DOHH2 (cell line): ENCODE results near the gene ACADSB.

Experiments
- H3F3A ChIP-seq: fragments of 200-600 bp; sonication (generic), shearing (Covaris generic); 2 replicates; pipeline ENCODE4 v1.6.0; 2016; ENCODE audit warnings: antibody characterized with exemption, mild to moderate bottlenecking; ENCODE audit not compliant: control insufficient read depth, insufficient read depth
- H3K27ac ChIP-seq: fragments of 200-600 bp; sonication (generic); 2 replicates; pipeline ENCODE4 v1.5.1; 2014; ENCODE audit warnings: low read depth, mild to moderate bottlenecking, low read length, moderate library complexity
- H3K27me3 ChIP-seq: fragments of 200-600 bp; sonication (generic); 2 replicates; pipeline ENCODE4 v1.6.1; 2014; ENCODE audit warnings: mild to moderate bottlenecking, low read length, mixed read lengths; ENCODE audit not compliant: control insufficient read depth
- H3K36me3 ChIP-seq: fragments of 200-600 bp; sonication (generic); 2 replicates; pipeline ENCODE4 v1.6.1; 2014; ENCODE audit warnings: mild to moderate bottlenecking, low read length, moderate library complexity, mixed read lengths; ENCODE audit not compliant: control insufficient read depth
- H3K4me1 ChIP-seq: fragments of 200-600 bp; sonication (generic); 2 replicates; pipeline ENCODE4 v1.6.1; 2014; ENCODE audit warnings: mild to moderate bottlenecking, low read length, mixed read lengths; ENCODE audit not compliant: control insufficient read depth
- H3K4me2 ChIP-seq: fragments of 200-600 bp; sonication (generic); 2 replicates; pipeline ENCODE4 v1.6.0; 2014; ENCODE audit warnings: mild to moderate bottlenecking, low read length, moderate library complexity
- H3K4me3 ChIP-seq: fragments of 200-600 bp; sonication (generic); 2 replicates; pipeline ENCODE4 v1.5.1; 2014; ENCODE audit warnings: mild to moderate bottlenecking, low read length, mixed read lengths
- H3K79me2 ChIP-seq: fragments of 200-600 bp; sonication (generic); 2 replicates; pipeline ENCODE4 v1.6.1; 2014; ENCODE audit warnings: mild to moderate bottlenecking, low read length, mixed read lengths; ENCODE audit not compliant: control insufficient read depth
- H3K9me2 ChIP-seq: fragments of 200-600 bp; sonication (generic); replicated peaks from 2 replicates; pipeline ENCODE4 v1.6.1; 2014; ENCODE audit warnings: mild to moderate bottlenecking, low read length, mixed read lengths; ENCODE audit not compliant: control insufficient read depth
- H3K9me3 ChIP-seq: fragments of 200-600 bp; sonication (generic); 2 replicates; pipeline ENCODE4 v1.6.1; 2014; ENCODE audit warnings: antibody characterized with exemption, low read length, mixed read lengths; ENCODE audit not compliant: control insufficient read depth, insufficient read depth
- H4K20me1 ChIP-seq: fragments of 200-600 bp; sonication (generic); 2 replicates; pipeline ENCODE4 v1.6.0; 2014; ENCODE audit warnings: low read depth, mild to moderate bottlenecking, antibody characterized with exemption, low read length, moderate library complexity; ENCODE audit not compliant: control insufficient read depth, insufficient read depth
- CTCF ChIP-seq: fragments of 200-600 bp; sonication (generic); IDR thresholded peaks from one replicate; pipeline ENCODE4 v1.5.1; 2014; ENCODE audit warnings: antibody characterized with exemption, mild to moderate bottlenecking, low read depth, low read length; ENCODE audit not compliant: poor library complexity, severe bottlenecking
- EZH2phosphoT487 ChIP-seq: fragments of 200-600 bp; sonication (generic); IDR thresholded peaks from 2 replicates; pipeline ENCODE4 v1.6.1; 2017; ENCODE audit warnings: borderline replicate concordance, mild to moderate bottlenecking, antibody characterized with exemption, low read length, moderate library complexity, mixed read lengths

ACADSB gene

GRCh38 chr10:123081896-123082295 lies 73.1 kb downstream of the ACADSB start:
- Histone ChIP-seq H3K9me2 (no peaks in the 10 kb centered on the region), H3F3A (no peaks in the 10 kb centered on the region), H3K4me1 (no peaks in the 10 kb centered on the region), H3K79me2 (no peaks in the 10 kb centered on the region), H3K4me3 (no peak overlapping the region), H3K27ac (no peak overlapping the region), H3K36me3 (no peaks in the 10 kb centered on the region), H3K4me2 (no peak overlapping the region), H3K27me3 (no peaks in the 10 kb centered on the region), H3K9me3 (no peaks in the 10 kb centered on the region), H4K20me1 (no peaks in the 10 kb centered on the region)
- no peak for TF ChIP-seq EZH2phosphoT487
- no peak for TF ChIP-seq CTCF

- TF ChIP-seq CTCF (no peak), EZH2phosphoT487 (no peak)
- Histone ChIP-seq H3K9me3 (no peaks in the 10 kb centered on the region), H3K36me3 (no peaks in the 10 kb centered on the region), H3K4me1 (no peaks in the 10 kb centered on the region), H3F3A (no peaks in the 10 kb centered on the region), H3K27ac (no peak overlapping the region), H3K27me3 (no peaks in the 10 kb centered on the region), H4K20me1 (no peaks in the 10 kb centered on the region), H3K79me2 (no peaks in the 10 kb centered on the region), H3K4me3 (no peak overlapping the region), H3K4me2 (no peak overlapping the region), H3K9me2 (no peaks in the 10 kb centered on the region)
Measured at GRCh38 chr10:123083811-123084210, 75.0 kb downstream of the ACADSB start.

- no peaks in the 10 kb centered on the region for H3K4me1 ChIP-seq
- no peak overlapping the region for H3K27ac ChIP-seq
- TF ChIP-seq EZH2phosphoT487 (no peak), CTCF (no peak)
- H3K9me3 ChIP-seq = no peaks in the 10 kb centered on the region
- no peak overlapping the region for H3K4me3 ChIP-seq
- H3K36me3 ChIP-seq = no peaks in the 10 kb centered on the region
- H3K79me2 ChIP-seq = no peaks in the 10 kb centered on the region
- H3K9me2 ChIP-seq = no peaks in the 10 kb centered on the region
- no peaks in the 10 kb centered on the region for H3F3A ChIP-seq
- H3K4me2 ChIP-seq = no peak overlapping the region
- no peaks in the 10 kb centered on the region for H3K27me3 ChIP-seq
- H4K20me1 ChIP-seq = no peaks in the 10 kb centered on the region
Measured at GRCh38 chr10:123086281-123086680, 77.5 kb downstream of the ACADSB start.

GRCh38 chr10:123087348-123087747 lies 78.5 kb downstream of the ACADSB start:
- no peaks in the 10 kb centered on the region for H3K9me3 ChIP-seq
- no peaks in the 10 kb centered on the region for H3F3A ChIP-seq
- no peak overlapping the region for H3K4me2 ChIP-seq
- H4K20me1 ChIP-seq = no peaks in the 10 kb centered on the region
- no peaks in the 10 kb centered on the region for H3K9me2 ChIP-seq
- no peaks in the 10 kb centered on the region for H3K79me2 ChIP-seq
- H3K27me3 ChIP-seq = no peaks in the 10 kb centered on the region
- no peaks in the 10 kb centered on the region for H3K36me3 ChIP-seq
- TF ChIP-seq CTCF = no peak
- TF ChIP-seq EZH2phosphoT487 = no peak
- H3K4me3 ChIP-seq = no peak overlapping the region
- no peak overlapping the region for H3K27ac ChIP-seq
- H3K4me1 ChIP-seq = no peaks in the 10 kb centered on the region
